KOPT-K1 (cell line): ENCODE data around the gene IGF1R.
"Not testable (repeated sequence)": the region's sequence is repeated elsewhere in the genome, so short reads cannot be mapped to it uniquely, and the experiment has no call there.

Experiments
- H3K27ac ChIP-seq: fragments of 200-600 bp; sonication (generic); 2 replicates; pipeline ENCODE4 v1.5.1; 2016; ENCODE audit warnings: antibody characterized with exemption, mild to moderate bottlenecking, low read depth, low read length; ENCODE audit not compliant: poor library complexity, severe bottlenecking
- H3K36me3 ChIP-seq: fragments of 200-600 bp; sonication (generic); 2 replicates; pipeline ENCODE4 v1.5.1; 2017; ENCODE audit warnings: antibody characterized with exemption, mild to moderate bottlenecking, low read length, moderate library complexity; ENCODE audit not compliant: insufficient read depth
- H3K9me3 ChIP-seq: fragments of 200-600 bp; sonication (generic); 2 replicates; pipeline ENCODE4 v1.5.1; 2017; ENCODE audit warnings: antibody characterized with exemption, low read length, mild to moderate bottlenecking; ENCODE audit not compliant: insufficient read depth, poor library complexity, severe bottlenecking

The IGF1R gene

GRCh38 chr15:99004998-99005974 lies 356.9 kb downstream of the IGF1R start:
- H3K27ac ChIP-seq = peak overlapping the region; percentile 58

GRCh38 chr15:99006146-99006545 lies 357.8 kb downstream of the IGF1R start:
- H3K36me3 ChIP-seq = no peaks in the 10 kb centered on the region
- peak overlapping the region; percentile 58 for H3K27ac ChIP-seq

More at GRCh38 chr15:99004998-99005974, 356.9 kb downstream of the IGF1R start:
- H3K9me3 ChIP-seq, H3K36me3 ChIP-seq: not testable (repeated sequence)

GRCh38 chr15:99006904-99007495 lies 358.7 kb downstream of the IGF1R start:
- H3K9me3 ChIP-seq = no peaks in the 10 kb centered on the region

More at GRCh38 chr15:99006146-99006545, 357.8 kb downstream of the IGF1R start:
- H3K9me3 ChIP-seq = no peaks in the 10 kb centered on the region

GRCh38 chr15:99009741-99010330 lies 361.5 kb downstream of the IGF1R start:
- Histone ChIP-seq H3K9me3 (no peaks in the 10 kb centered on the region), H3K36me3 (no peaks in the 10 kb centered on the region), H3K27ac (peak overlapping the region; percentile 51)

More at GRCh38 chr15:99006904-99007495, 358.7 kb downstream of the IGF1R start:
- Histone ChIP-seq H3K36me3 (no peaks in the 10 kb centered on the region), H3K27ac (peak overlapping the region; percentile 58)

GRCh38 chr15:99010768-99011167 lies 362.4 kb downstream of the IGF1R start:
- no peaks in the 10 kb centered on the region for H3K36me3 ChIP-seq
- no peaks in the 10 kb centered on the region for H3K9me3 ChIP-seq
- peak overlapping the region; percentile 48 for H3K27ac ChIP-seq
